ENCODE data around the gene HEATR5A. TPM values are rescaled to one million over a fixed set of nuclear protein-coding genes. Genes with fewer than 3 reads are reported as not detected.
"Not testable (repeated sequence)": the region's sequence is repeated elsewhere in the genome, so short reads cannot be mapped to it uniquely, and the experiment has no call there.

HEATR5A gene
- total RNA-seq, 2 donors from 2014 or later: 31.7 to 36.4 TPM

GRCh38 chr14:31439561-31439960 is 19.2 kb upstream of the HEATR5A start:
- no peaks in the 10 kb centered on the region for H3K36me3 ChIP-seq (ENCODE audit: control insufficient read depth, insufficient read depth, low read length)
- no peak overlapping the region for H3K9ac ChIP-seq (ENCODE audit: extremely low read depth, low read length, poor library complexity, severe bottlenecking)
- Mint-ChIP-seq H3K36me3 (ENCODE audit: low read depth) (peaks cover 22% of the 10 kb centered on the region), H3K4me3 (no peak overlapping the region), H3K27ac (no peak overlapping the region), H3K4me1 (no peaks in the 10 kb centered on the region), H3K27me3 (ENCODE audit: insufficient read depth) (no peaks in the 10 kb centered on the region), H3K9me3 (peaks cover 19% of the 10 kb centered on the region)
- H3K27me3 ChIP-seq (ENCODE audit: control insufficient read depth, insufficient read depth, low read length, poor library complexity, severe bottlenecking): no peaks in the 10 kb centered on the region
- DNase-seq: no peak
- no peak overlapping the region for H3K4me3 ChIP-seq (ENCODE audit: low read length)
- H3K27ac ChIP-seq (ENCODE audit: low read depth, low read length): peak overlapping the region; percentile 49
- TF ChIP-seq CTCF (conservative IDR thresholded peaks at IDR 0.05): no peak
- peaks cover 10% of the 10 kb centered on the region for H3K9me3 ChIP-seq (ENCODE audit: control insufficient read depth, low read length)
- no peaks in the 10 kb centered on the region for H3K4me1 ChIP-seq (ENCODE audit: control insufficient read depth, insufficient read depth, low read length)
- 75 to 90% methylated on average over 2 of the region's 2 CpGs for WGBS, 2 experiments (ENCODE audit: insufficient coverage in 1 of 2, insufficient read length in 1 of 2)

GRCh38 chr14:31437045-31437691 is 16.8 kb upstream of the HEATR5A start:
- H3K36me3 ChIP-seq (ENCODE audit: control insufficient read depth, insufficient read depth, low read length); H3K4me3 ChIP-seq (ENCODE audit: low read length); H3K4me3 Mint-ChIP-seq; H3K4me1 Mint-ChIP-seq; H3K4me1 ChIP-seq (ENCODE audit: control insufficient read depth, insufficient read depth, low read length); H3K27ac Mint-ChIP-seq; H3K27ac ChIP-seq (ENCODE audit: low read depth, low read length); H3K9ac ChIP-seq (ENCODE audit: extremely low read depth, low read length, poor library complexity, severe bottlenecking); DNase-seq; H3K27me3 ChIP-seq (ENCODE audit: control insufficient read depth, insufficient read depth, low read length, poor library complexity, severe bottlenecking); H3K27me3 Mint-ChIP-seq (ENCODE audit: insufficient read depth): not testable (repeated sequence)
- 85 to 100% methylated on average over 3 to 10 of the region's 45 CpGs for WGBS, 2 experiments (ENCODE audit: insufficient coverage in 1 of 2, insufficient read length in 1 of 2)
- H3K9me3 Mint-ChIP-seq: peaks cover 21% of the 10 kb centered on the region
- H3K9me3 ChIP-seq (ENCODE audit: control insufficient read depth, low read length): peaks cover 13% of the 10 kb centered on the region
- H3K36me3 Mint-ChIP-seq (ENCODE audit: low read depth): peaks cover 21% of the 10 kb centered on the region

DNA sequence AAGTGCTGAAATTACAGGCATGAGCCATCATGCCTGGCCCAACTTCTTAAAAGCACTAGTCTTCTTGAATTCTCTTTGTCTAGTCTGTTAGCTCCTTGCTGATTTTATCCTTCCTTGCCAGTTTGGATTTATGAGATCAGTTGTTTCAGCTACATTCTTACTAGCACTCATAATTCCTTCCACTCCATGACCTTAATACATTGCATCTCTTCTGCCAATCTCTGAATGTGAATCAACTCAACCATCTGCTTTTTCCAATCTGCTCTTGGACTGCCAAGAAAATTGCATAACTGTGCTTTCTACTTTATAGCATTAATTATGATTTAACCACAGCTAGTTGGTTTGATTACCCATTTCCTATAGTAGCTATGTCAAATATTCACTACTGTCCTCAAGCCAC is 14.9 kb upstream of the HEATR5A start:
- H3K36me3 ChIP-seq (ENCODE audit: control insufficient read depth, insufficient read depth, low read length): no peaks in the 10 kb centered on the region
- DNase-seq: no peak
- TF ChIP-seq CTCF (conservative IDR thresholded peaks at IDR 0.05): no peak
- H3K4me1 ChIP-seq (ENCODE audit: control insufficient read depth, insufficient read depth, low read length): no peaks in the 10 kb centered on the region
- no peak overlapping the region for H3K4me3 Mint-ChIP-seq
- no peaks in the 10 kb centered on the region for H3K27me3 Mint-ChIP-seq (ENCODE audit: insufficient read depth)
- peaks cover 16% of the 10 kb centered on the region for H3K9me3 ChIP-seq (ENCODE audit: control insufficient read depth, low read length)
- peaks cover 25% of the 10 kb centered on the region for H3K36me3 Mint-ChIP-seq (ENCODE audit: low read depth)
- no peak overlapping the region for H3K27ac Mint-ChIP-seq
- peaks cover 25% of the 10 kb centered on the region for H3K9me3 Mint-ChIP-seq
- H3K4me1 Mint-ChIP-seq: no peaks in the 10 kb centered on the region
- no peak overlapping the region for H3K9ac ChIP-seq (ENCODE audit: extremely low read depth, low read length, poor library complexity, severe bottlenecking)
- H3K27me3 ChIP-seq (ENCODE audit: control insufficient read depth, insufficient read depth, low read length, poor library complexity, severe bottlenecking): no peaks in the 10 kb centered on the region
- no peak overlapping the region for H3K4me3 ChIP-seq (ENCODE audit: low read length)
- no peak overlapping the region for H3K27ac ChIP-seq (ENCODE audit: low read depth, low read length)

All from endodermal cell (in vitro differentiated cells).